HepG2 (cell line): Measurements from ENCODE around the gene SEPTIN12. TPM values are rescaled to one million over a fixed set of nuclear protein-coding genes. Genes with fewer than 3 reads are reported as not detected.

Source experiments
- ATAC-seq: fragments of 200-7000 bp; cut with Tn5 transposase; 3 replicates; pipeline ENCODE4 v1.9.1; 2020; ENCODE audit warnings: mild to moderate bottlenecking, moderate library complexity
- BruUV-seq: library from RNA; stranded (reverse); fragments of 400-500 nt; replicated peaks from 2 replicates; lab custom pipeline; 2021; lab: Mats Ljungman, UMichigan
- CTCF ChIA-PET: fragments of 300-600 bp; formaldehyde crosslinking; extraction: SDS; loops from one replicate; lab custom pipeline; 2021; ENCODE audit warnings: low total read pairs, inconsistent platforms, low intra/inter-chr PET ratio; lab: Yijun Ruan, JAX
- POLR2A ChIA-PET: fragments of 350-600 bp; sonication (Branson Sonifier 250); formaldehyde crosslinking; loops from one replicate; lab custom pipeline; 2020; ENCODE audit warnings: antibody characterized with exemption, inconsistent platforms; lab: Yijun Ruan, JAX
- DNase-seq: peaks from one replicate; pipeline ENCODE4 v3.0.0-alpha.2; 2015; ENCODE audit warnings: low spot score
- FAIRE-seq: peaks from 3 replicates; lab custom pipeline; 2011; peaks lifted over from hg19 to GRCh38; lab: Jason Lieb, UNC
- H2AFZ ChIP-seq: one replicate; pipeline ENCODE4 v1.6.1; 2011; ENCODE audit warnings: low read length, inconsistent platforms
- H3K27ac ChIP-seq: fragments of 300-600 bp; 3 replicates; pipeline ENCODE4 v1.8.0; 2011; ENCODE audit warnings: mixed run types, mild to moderate bottlenecking, mixed read lengths, low read length, inconsistent platforms; ENCODE audit not compliant: insufficient read depth; ENCODE audit errors: extremely low read length
- H3K27me3 ChIP-seq, 2 experiments: fragments of 200-600 bp in 1 of 2; 2 replicates in 1 of 2; 3 replicates in 1 of 2; pipeline versions ENCODE4 v1.6.0 to v1.8.0; 2011; ENCODE audit warnings: low read length in 2 of 2, mild to moderate bottlenecking in 2 of 2, moderate library complexity in 2 of 2, inconsistent platforms in 1 of 2; ENCODE audit not compliant: insufficient read depth in 2 of 2, control insufficient read depth in 1 of 2
- H3K36me3 ChIP-seq, 2 experiments: fragments of 200-600 bp in 1 of 2; replicated peaks in 1 of 2; 2 replicates in 1 of 2; 3 replicates in 1 of 2; pipeline versions ENCODE4 v1.5.1 to v1.8.0; 2011; ENCODE audit warnings: low read length in 2 of 2, inconsistent platforms in 1 of 2; ENCODE audit not compliant: insufficient read depth in 2 of 2, control insufficient read depth in 1 of 2
- H3K4me1 ChIP-seq: 2 replicates; pipeline ENCODE4 v1.5.1; 2012; ENCODE audit warnings: low read length, inconsistent platforms; ENCODE audit not compliant: insufficient read depth
- H3K4me2 ChIP-seq: 2 replicates; pipeline ENCODE4 v1.6.0; 2011; ENCODE audit warnings: low read depth, low read length, inconsistent platforms
- H3K4me3 ChIP-seq, 3 experiments: fragments of 200-600 bp in 1 of 3; sonication (generic), shearing (Covaris generic) in 1 of 3; replicated peaks in 1 of 3; 2 replicates each; pipeline ENCODE4 v1.5.1; 2011 to 2016; ENCODE audit warnings: low read length in 3 of 3, inconsistent platforms in 2 of 3, low read depth in 2 of 3, mild to moderate bottlenecking in 2 of 3, control low read depth in 1 of 3, mixed read lengths in 1 of 3; ENCODE audit not compliant: insufficient read depth in 1 of 3
- H3K79me2 ChIP-seq: one replicate; pipeline ENCODE4 v1.6.1; 2011; ENCODE audit warnings: low read length, inconsistent platforms; ENCODE audit not compliant: insufficient read depth
- H3K9ac ChIP-seq: 2 replicates; pipeline ENCODE4 v1.6.0; 2011; ENCODE audit warnings: mild to moderate bottlenecking, low read depth, low read length, inconsistent platforms; ENCODE audit not compliant: insufficient read depth
- H3K9me3 ChIP-seq: 2 replicates; pipeline ENCODE4 v1.5.1; 2012; ENCODE audit warnings: mild to moderate bottlenecking, low read length
- H4K20me1 ChIP-seq: 2 replicates; pipeline ENCODE4 v1.6.0; 2011; ENCODE audit warnings: inconsistent platforms, mild to moderate bottlenecking, low read length, moderate library complexity; ENCODE audit not compliant: insufficient read depth
- SSRP1 ChIP-seq: IDR thresholded peaks from 2 replicates; pipeline ENCODE4 v1.6.1; 2016; ENCODE audit warnings: control low read depth
- WGBS: methylation state at CpG from one replicate; pipeline ENCODE4 v1.1.6; 2017; ENCODE audit warnings: low lambda C conversion rate; 5-methylcytosine and 5-hydroxymethylcytosine counted together
- in situ Hi-C: cut with HindIII; loops from 2 replicates; pipeline ENCODE4 v1.10.0; 2017; ENCODE audit warnings: low pct_unique_long_range_greater_than_20kb; ENCODE audit not compliant: extremely low pct_ligation_motif_present
- intact Hi-C: fragments of 100-400 bp; cut with micrococcal nuclease; formaldehyde crosslinking; loops from one replicate; pipeline ENCODE4 v1.10.0; 2022; ENCODE audit not compliant: unreplicated experiment
- polyA plus RNA-seq, 8 experiments: library from polyadenylated mRNA; depleted of rRNA in 3 of 8; stranded (reverse) in 7 of 8; unstranded in 1 of 8; fragments of >200 nt; fragmentation: Illumina TruSeq in 4 of 8; extraction: Trizol in 4 of 8; gene quantifications; 2 replicates each; pipeline versions ENCODE4 v1.2.1 to v1.2.3, GENCODE V29; 2011 to 2016; ENCODE audit warnings: low read depth in 4 of 8, missing spikeins in 1 of 8, mixed read lengths in 1 of 8; ENCODE audit not compliant: insufficient read depth in 1 of 8
- small RNA-seq, 3 experiments: library from RNA; depleted of rRNA; stranded (forward); fragments of <200 nt; gene quantifications; one replicate each; pipeline ENCODE3, GENCODE V24; 2012; ENCODE audit warnings: low read depth in 2 of 3, low replicate concordance in 1 of 3; ENCODE audit not compliant: insufficient read length in 3 of 3, insufficient read depth in 2 of 3
- total RNA-seq, 5 experiments: library from RNA; depleted of rRNA; stranded (reverse); fragments of >200 nt; fragmentation: Illumina TruSeq; extraction: Trizol; gene quantifications; 2 replicates each; pipeline ENCODE4 v1.2.3, GENCODE V29; 2016; ENCODE audit warnings: low read depth in 1 of 5

The SEPTIN12 gene
- total and polyA plus RNA-seq, 2 of the 13 experiments (the other 11 are each of a cell fraction or from before 2014, with no cell fraction given): 0.22 TPM; not detected in 1

DNA sequence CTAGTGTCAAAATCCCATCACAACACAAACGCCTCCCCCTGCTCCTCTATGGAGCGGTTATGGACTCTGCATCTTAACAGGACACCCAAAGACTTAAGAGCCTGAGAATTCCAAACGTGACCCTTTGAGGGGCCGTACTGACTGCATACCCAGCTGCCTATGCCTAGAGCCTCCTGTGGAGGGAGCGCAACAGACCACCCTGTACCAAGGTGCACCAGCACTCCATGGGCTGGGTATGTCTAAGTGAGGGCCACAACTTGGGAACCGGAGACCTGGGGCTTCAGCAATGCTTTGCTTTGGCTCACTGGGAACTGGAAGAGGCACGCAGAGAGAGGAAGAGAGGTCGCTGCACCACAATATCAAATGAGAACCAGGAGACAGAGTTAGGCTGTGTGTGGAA lies 59.5 kb downstream of the SEPTIN12 start:
- Histone ChIP-seq H3K27ac (no peak overlapping the region), H4K20me1 (no peaks in the 10 kb centered on the region), H3K36me3 (peaks cover 10 to 38% of the 10 kb centered on the region in 2 experiments), H3K27me3 (no peaks in the 10 kb centered on the region; a peak in 2 of 5 replicates), H3K9ac (no peak overlapping the region), H3K4me1 (peaks cover 13% of the 10 kb centered on the region), H2AFZ (no peak overlapping the region), H3K9me3 (no peaks in the 10 kb centered on the region), H3K4me3 (no peak overlapping the region), H3K79me2 (peaks cover 19% of the 10 kb centered on the region), H3K4me2 (no peak overlapping the region)
- POLR2A ChIA-PET: no interaction called here
- no peak for TF ChIP-seq SSRP1 (CRISPR knock-in tag)
- no peak for ATAC-seq
- in situ Hi-C loops (no loop called here), intact Hi-C loops (no loop called here)
- DNase-seq: no peak
- no peak for FAIRE-seq
- BruUV-seq: no TSS peak
- CTCF ChIA-PET: no interaction called here
- over 99% methylated on average over 8 of the region's 8 CpGs for WGBS

Small RNAs within 50 kb of the gene (small RNA-seq; reads per million reads assigned to genes)
- 0 reads per million in 3 experiments for gene RF00017

Other genes starting within 250 kb of the SEPTIN12 start
- 56.7 and 62.2 TPM in 2 replicates for gene CDIP1, start 249.6 kb downstream of the SEPTIN12 start, total RNA-seq (2016; rRNA removed; fragmentation: Illumina TruSeq; extraction: Trizol)
- gene CDIP1, start 249.6 kb downstream of the SEPTIN12 start, polyA plus RNA-seq (2011; rRNA removed): 31.2 and 39.1 TPM in 2 replicates
- gene C16orf96, start 232.0 kb downstream of the SEPTIN12 start, total RNA-seq (2016; rRNA removed; fragmentation: Illumina TruSeq; extraction: Trizol): not detected in 2 replicates
- 0.03 TPM in 2 replicates for gene C16orf96, start 232.0 kb downstream of the SEPTIN12 start, polyA plus RNA-seq (2011; rRNA removed)
- 3.3 and 6.8 TPM in 2 replicates for gene UBALD1, start 173.5 kb downstream of the SEPTIN12 start, total RNA-seq (2016; rRNA removed; fragmentation: Illumina TruSeq; extraction: Trizol)
- gene UBALD1, start 173.5 kb downstream of the SEPTIN12 start, polyA plus RNA-seq (2011; rRNA removed): 12.3 and 16.6 TPM in 2 replicates
- 11.9 and 14.8 TPM in 2 replicates for gene MGRN1, start 163.5 kb downstream of the SEPTIN12 start, total RNA-seq (2016; rRNA removed; fragmentation: Illumina TruSeq; extraction: Trizol)
- gene MGRN1, start 163.5 kb downstream of the SEPTIN12 start, polyA plus RNA-seq (2011; rRNA removed): 11.6 and 12.6 TPM in 2 replicates
- 40.5 and 41.0 TPM in 2 replicates for gene NUDT16L1, start 94.8 kb downstream of the SEPTIN12 start, total RNA-seq (2016; rRNA removed; fragmentation: Illumina TruSeq; extraction: Trizol)
- gene NUDT16L1, start 94.8 kb downstream of the SEPTIN12 start, polyA plus RNA-seq (2011; rRNA removed): 28.0 and 28.9 TPM in 2 replicates
- 6.6 and 15.9 TPM in 2 replicates for gene ANKS3, start 54.1 kb downstream of the SEPTIN12 start, total RNA-seq (2016; rRNA removed; fragmentation: Illumina TruSeq; extraction: Trizol)
- 11.4 and 14.4 TPM in 2 replicates for gene ANKS3, start 54.1 kb downstream of the SEPTIN12 start, polyA plus RNA-seq (2011; rRNA removed)
- gene DNAAF8, start 53.8 kb downstream of the SEPTIN12 start, total RNA-seq (2016; rRNA removed; fragmentation: Illumina TruSeq; extraction: Trizol): 0.38 and 0.44 TPM in 2 replicates
- gene DNAAF8, start 53.8 kb downstream of the SEPTIN12 start, polyA plus RNA-seq (2011; rRNA removed): 0.27 TPM in 1 of 2 replicates, not detected in the other
- gene ZNF500, start 21.2 kb downstream of the SEPTIN12 start, total RNA-seq (2016; rRNA removed; fragmentation: Illumina TruSeq; extraction: Trizol): 8.1 and 12.2 TPM in 2 replicates
- 6.1 and 7.4 TPM in 2 replicates for gene ZNF500, start 21.2 kb downstream of the SEPTIN12 start, polyA plus RNA-seq (2011; rRNA removed)
- not detected in 2 replicates for gene SMIM22, start 7.0 kb upstream of the SEPTIN12 start, total RNA-seq (2016; rRNA removed; fragmentation: Illumina TruSeq; extraction: Trizol)
- not detected in 2 replicates for gene SMIM22, start 7.0 kb upstream of the SEPTIN12 start, polyA plus RNA-seq (2011; rRNA removed)
- gene ROGDI, start 14.3 kb upstream of the SEPTIN12 start, total RNA-seq (2016; rRNA removed; fragmentation: Illumina TruSeq; extraction: Trizol): 16.8 and 19.2 TPM in 2 replicates
- 42.1 and 55.9 TPM in 2 replicates for gene ROGDI, start 14.3 kb upstream of the SEPTIN12 start, polyA plus RNA-seq (2011; rRNA removed)
- gene GLYR1, start 58.9 kb upstream of the SEPTIN12 start, total RNA-seq (2016; rRNA removed; fragmentation: Illumina TruSeq; extraction: Trizol): 48.7 and 65.0 TPM in 2 replicates
- gene GLYR1, start 58.9 kb upstream of the SEPTIN12 start, polyA plus RNA-seq (2011; rRNA removed): 28.3 and 35.0 TPM in 2 replicates
- 19.4 and 23.5 TPM in 2 replicates for gene UBN1, start 59.1 kb upstream of the SEPTIN12 start, total RNA-seq (2016; rRNA removed; fragmentation: Illumina TruSeq; extraction: Trizol)
- gene UBN1, start 59.1 kb upstream of the SEPTIN12 start, polyA plus RNA-seq (2011; rRNA removed): 10.6 TPM in 2 replicates
- gene PPL, start 148.8 kb upstream of the SEPTIN12 start, total RNA-seq (2016; rRNA removed; fragmentation: Illumina TruSeq; extraction: Trizol): 4.4 and 6.6 TPM in 2 replicates
- gene PPL, start 148.8 kb upstream of the SEPTIN12 start, polyA plus RNA-seq (2011; rRNA removed): 5.7 and 7.5 TPM in 2 replicates
- gene SEC14L5, start 170.0 kb upstream of the SEPTIN12 start, total RNA-seq (2016; rRNA removed; fragmentation: Illumina TruSeq; extraction: Trizol): 0.36 and 0.42 TPM in 2 replicates
- 0.40 and 0.60 TPM in 2 replicates for gene SEC14L5, start 170.0 kb upstream of the SEPTIN12 start, polyA plus RNA-seq (2011; rRNA removed)
- gene NAGPA, start 245.6 kb upstream of the SEPTIN12 start, total RNA-seq (2016; rRNA removed; fragmentation: Illumina TruSeq; extraction: Trizol): 29.8 and 60.3 TPM in 2 replicates
- gene NAGPA, start 245.6 kb upstream of the SEPTIN12 start, polyA plus RNA-seq (2011; rRNA removed): 27.1 and 31.6 TPM in 2 replicates